NB4 (cell line): ENCODE measurements around the gene FERMT1.

ENCODE experiments used
- POLR2A ChIP-seq: IDR thresholded peaks from 2 replicates; pipeline ENCODE4 v1.6.1; 2011; ENCODE audit warnings: mild to moderate bottlenecking; ENCODE audit not compliant: insufficient read length; ENCODE audit errors: extremely low read depth
- TF ChIP-seq, protein P1 (sequence below): IDR thresholded peaks from one replicate; pipeline ENCODE4 v1.5.1; 2012; ENCODE audit warnings: low read depth, low read length
- TF ChIP-seq, protein P2 (sequence below): IDR thresholded peaks from 2 replicates; pipeline ENCODE4 v1.6.1; 2011; ENCODE audit warnings: low read depth, low read length

DNA sequence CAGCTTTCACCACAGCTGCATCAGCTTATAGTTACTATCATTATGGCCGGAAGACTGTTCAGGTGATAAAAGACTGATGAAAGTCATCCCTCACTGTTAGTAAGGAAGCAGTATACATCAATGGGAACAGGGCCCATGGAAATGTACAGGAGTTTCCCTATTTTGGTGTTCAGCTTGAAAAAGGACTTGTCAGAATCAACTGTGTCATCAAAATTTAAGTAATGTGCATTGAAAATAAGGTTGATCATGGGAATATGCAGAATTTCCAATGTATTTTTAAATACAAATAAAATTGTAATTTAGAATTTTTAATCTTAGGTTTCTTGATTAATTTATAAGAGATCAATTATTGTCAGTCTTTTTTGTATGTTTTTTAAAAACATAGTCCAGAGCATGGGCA, 85.7 kb downstream of the FERMT1 start:
- TF ChIP-seq, protein P1, sequence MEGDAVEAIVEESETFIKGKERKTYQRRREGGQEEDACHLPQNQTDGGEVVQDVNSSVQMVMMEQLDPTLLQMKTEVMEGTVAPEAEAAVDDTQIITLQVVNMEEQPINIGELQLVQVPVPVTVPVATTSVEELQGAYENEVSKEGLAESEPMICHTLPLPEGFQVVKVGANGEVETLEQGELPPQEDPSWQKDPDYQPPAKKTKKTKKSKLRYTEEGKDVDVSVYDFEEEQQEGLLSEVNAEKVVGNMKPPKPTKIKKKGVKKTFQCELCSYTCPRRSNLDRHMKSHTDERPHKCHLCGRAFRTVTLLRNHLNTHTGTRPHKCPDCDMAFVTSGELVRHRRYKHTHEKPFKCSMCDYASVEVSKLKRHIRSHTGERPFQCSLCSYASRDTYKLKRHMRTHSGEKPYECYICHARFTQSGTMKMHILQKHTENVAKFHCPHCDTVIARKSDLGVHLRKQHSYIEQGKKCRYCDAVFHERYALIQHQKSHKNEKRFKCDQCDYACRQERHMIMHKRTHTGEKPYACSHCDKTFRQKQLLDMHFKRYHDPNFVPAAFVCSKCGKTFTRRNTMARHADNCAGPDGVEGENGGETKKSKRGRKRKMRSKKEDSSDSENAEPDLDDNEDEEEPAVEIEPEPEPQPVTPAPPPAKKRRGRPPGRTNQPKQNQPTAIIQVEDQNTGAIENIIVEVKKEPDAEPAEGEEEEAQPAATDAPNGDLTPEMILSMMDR = no peak
- no peak for TF ChIP-seq POLR2A
- TF ChIP-seq, protein P2, sequence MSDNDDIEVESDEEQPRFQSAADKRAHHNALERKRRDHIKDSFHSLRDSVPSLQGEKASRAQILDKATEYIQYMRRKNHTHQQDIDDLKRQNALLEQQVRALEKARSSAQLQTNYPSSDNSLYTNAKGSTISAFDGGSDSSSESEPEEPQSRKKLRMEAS = no peak
